Tibial nerve (tissue), 3 donors: ENCODE data around the gene COL11A2.

ENCODE experiments used
- CTCF ChIP-seq, 5 experiments: fragments of 200-600 bp in 3 of 5; fragments of 450-650 bp in 2 of 5; sonication (generic) in 3 of 5; IDR thresholded peaks; one replicate each; pipeline ENCODE4 v1.5.1; 2016 to 2019; ENCODE audit warnings: antibody characterized with exemption in 5 of 5, mild to moderate bottlenecking in 3 of 5, moderate library complexity in 2 of 5
- POLR2A ChIP-seq, 2 donors: fragments of 450-650 bp; IDR thresholded peaks; one replicate each; pipeline ENCODE4 v1.6.1; 2017; ENCODE audit warnings: antibody characterized with exemption in 2 of 2, mild to moderate bottlenecking in 2 of 2, moderate library complexity in 2 of 2

GRCh38 chr6:33136310-33136900 lies 55.9 kb downstream of the COL11A2 start:
- TF ChIP-seq CTCF (IDR thresholded peaks at IDR 0.05): no peak
- TF ChIP-seq POLR2A (IDR thresholded peaks at IDR 0.05): no peak
